NB4 (cell line): ENCODE results near the gene TCF7L2.

ENCODE experiments used
- DNase-seq: peaks from one replicate; pipeline ENCODE4 v3.0.0; 2010; ENCODE audit warnings: low read depth
- H3K4me3 ChIP-seq: one replicate; pipeline ENCODE4 v1.5.1; 2011; ENCODE audit warnings: mild to moderate bottlenecking, low read depth, low read length, moderate library complexity
- CTCF ChIP-seq: IDR thresholded peaks from one replicate; pipeline ENCODE4 v1.5.1; 2012; ENCODE audit warnings: low read depth, low read length
- MAX ChIP-seq: IDR thresholded peaks from 2 replicates; pipeline ENCODE4 v1.6.1; 2011; ENCODE audit warnings: low read depth, low read length
- MYC ChIP-seq: IDR thresholded peaks from 2 replicates; pipeline ENCODE4 v1.6.1; 2011; ENCODE audit warnings: low read depth, low read length
- POLR2A ChIP-seq: IDR thresholded peaks from 2 replicates; pipeline ENCODE4 v1.6.1; 2011; ENCODE audit warnings: mild to moderate bottlenecking; ENCODE audit not compliant: insufficient read length; ENCODE audit errors: extremely low read depth

The TCF7L2 gene

GRCh38 chr10:112917681-112918080, 32.4 kb upstream of the TCF7L2 start:
- no peak for DNase-seq
- no peak for TF ChIP-seq MYC
- TF ChIP-seq MAX = no peak
- no peak for TF ChIP-seq CTCF
- no peak for TF ChIP-seq POLR2A
- no peak overlapping the region for H3K4me3 ChIP-seq

GRCh38 chr10:112918771-112919170, 31.3 kb upstream of the TCF7L2 start:
- TF ChIP-seq MAX (no peak), CTCF (no peak), MYC (no peak), POLR2A (no peak)
- DNase-seq = no peak
- no peak overlapping the region for H3K4me3 ChIP-seq

GRCh38 chr10:112919721-112920120, 30.3 kb upstream of the TCF7L2 start:
- H3K4me3 ChIP-seq = no peak overlapping the region
- TF ChIP-seq CTCF (no peak), MYC (no peak), POLR2A (no peak), MAX (no peak)
- DNase-seq = no peak

- no peak for DNase-seq
- H3K4me3 ChIP-seq = no peak overlapping the region
- TF ChIP-seq CTCF (no peak), MYC (no peak), MAX (no peak), POLR2A (no peak)
Observed at GRCh38 chr10:112926906-112927688, 22.9 kb upstream of the TCF7L2 start.

- no peak for DNase-seq
- no peak overlapping the region for H3K4me3 ChIP-seq
- TF ChIP-seq POLR2A (no peak), MYC (no peak), CTCF (no peak), MAX (no peak)
Observed at GRCh38 chr10:112927980-112928379, 22.1 kb upstream of the TCF7L2 start.
